ENCODE results near the gene PCBP3. TPM values are rescaled to one million over a fixed set of nuclear protein-coding genes. Genes with fewer than 3 reads are reported as not detected.

The PCBP3 gene
- total RNA-seq (2022; extraction: Qiagen RNA extraction; ENCODE audit: low read depth): 0.89 to 1.5 TPM (median 1.1 TPM) in 5 replicates

GRCh38 chr21:45643021-45643980 lies at the start of gene PCBP3:
TSS of gene PCBP3 (plus strand) at chr21:45643725. CDS start at chr21:45850086, 206,361 bp downstream.

GRCh38 chr21:45981151-45982091 lies 337.9 kb downstream of the PCBP3 start, which contains the start of gene COL6A1:
TSS of gene COL6A1 (plus strand) at chr21:45981770. CDS start at chr21:45981851, 81 bp downstream.

Other genes starting within 250 kb of the PCBP3 start
- gene COL18A1, start 238.6 kb upstream of the PCBP3 start, total RNA-seq (2022; extraction: Qiagen RNA extraction; ENCODE audit: low read depth): 123 to 173 TPM (median 137 TPM) in 5 replicates
- 15.0 to 23.9 TPM (median 21.3 TPM) in 5 replicates for gene SLC19A1, start 101.3 kb upstream of the PCBP3 start, total RNA-seq (2022; extraction: Qiagen RNA extraction; ENCODE audit: low read depth)